Natural killer cell (primary cell): ENCODE measurements around the gene SCAF8. TPM values are rescaled to one million over a fixed set of nuclear protein-coding genes. Genes with fewer than 3 reads are reported as not detected.

Experiments used
- ATAC-seq, 3 donors: fragments of 150-1000 bp in 2 of 3; fragments of 200-7000 bp in 1 of 3; cut with Tn5 transposase; 1 replicate in 1 of 3; 2 replicates in 2 of 3; pipeline ENCODE4 v1.10.0; 2021; ENCODE audit warnings: mild to moderate bottlenecking in 2 of 3, moderate library complexity in 2 of 3
- DNase-seq, 2 donors: peaks; one replicate each; pipeline versions ENCODE4 v3.0.0 to v3.0.0-alpha.2; 2013 to 2021; ENCODE audit warnings: mixed read lengths in 1 of 2
- H3K27ac ChIP-seq: one replicate; pipeline ENCODE4 v1.5.1; 2013; ENCODE audit warnings: mild to moderate bottlenecking, low read length
- H3K27me3 ChIP-seq: one replicate; pipeline ENCODE4 v1.6.1; 2013; ENCODE audit warnings: low read length; ENCODE audit not compliant: control insufficient read depth, insufficient read depth
- H3K36me3 ChIP-seq: one replicate; pipeline ENCODE4 v1.6.1; 2013; ENCODE audit warnings: low read length; ENCODE audit not compliant: control insufficient read depth, insufficient read depth
- H3K4me1 ChIP-seq: one replicate; pipeline ENCODE4 v1.6.1; 2013; ENCODE audit warnings: low read length; ENCODE audit not compliant: control insufficient read depth, insufficient read depth
- H3K4me3 ChIP-seq: one replicate; pipeline ENCODE4 v1.5.1; 2013; ENCODE audit warnings: low read length
- H3K9me3 ChIP-seq: one replicate; pipeline ENCODE4 v1.6.1; 2013; ENCODE audit warnings: low read length; ENCODE audit not compliant: control insufficient read depth, insufficient read depth
- H3K27ac Mint-ChIP-seq, 2 donors: one replicate each; pipeline ENCODE4 v1.8.0; 2022; ENCODE audit warnings: mild to moderate bottlenecking in 2 of 2, mixed read lengths in 2 of 2, moderate library complexity in 1 of 2
- H3K27me3 Mint-ChIP-seq, 2 donors: one replicate each; pipeline ENCODE4 v1.8.0; 2022; ENCODE audit warnings: low read depth in 2 of 2, mixed read lengths in 2 of 2
- H3K36me3 Mint-ChIP-seq: one replicate; pipeline ENCODE4 v1.8.0; 2022; ENCODE audit warnings: mixed read lengths
- H3K4me1 Mint-ChIP-seq, 2 donors: one replicate each; pipeline ENCODE4 v1.8.0; 2022; ENCODE audit warnings: mixed read lengths in 2 of 2
- H3K4me3 Mint-ChIP-seq: one replicate; pipeline ENCODE4 v1.8.0; 2022; ENCODE audit warnings: mild to moderate bottlenecking, moderate library complexity, mixed read lengths
- H3K9me3 Mint-ChIP-seq, 2 donors: one replicate each; pipeline ENCODE4 v1.8.0; 2022; ENCODE audit warnings: mixed read lengths in 2 of 2
- CTCF ChIP-seq: fragments of 200-600 bp; IDR thresholded peaks from one replicate; pipeline ENCODE4 v1.8.0; 2022; ENCODE audit warnings: antibody characterized with exemption
- WGBS: methylation state at CpG from one replicate; pipeline ENCODE4 v1.1.7; 2013; ENCODE audit warnings: missing lambda C conversion rate; ENCODE audit not compliant: insufficient coverage; 5-methylcytosine and 5-hydroxymethylcytosine counted together
- intact Hi-C: fragments of 100-400 bp; cut with micrococcal nuclease; formaldehyde crosslinking; loops from one replicate; pipeline ENCODE4 v1.14.2; 2022
- total RNA-seq, 4 donors: library from RNA; stranded (reverse); fragments of 120-200 nt in 1 of 4; gene quantifications; one replicate each; pipeline versions ENCODE4 v1.2.3 to v1.2.4, GENCODE V29; 2013 to 2022

Gene SCAF8
- total RNA-seq, 3 donors from 2014 or later (not counting 1 experiment from before 2014, with no cell fraction given): 60.0 to 74.3 (median 68.2) TPM

GRCh38 chr6:154732538-154733182 lies 556 bp upstream of the SCAF8 start:
- WGBS: 20% methylated on average over 26 of the region's 26 CpGs
- Mint-ChIP-seq H3K4me3 (peak overlapping the region; percentile 82), H3K27me3 (no peaks in the 10 kb centered on the region), H3K4me1 (peaks cover 22 to 29% of the 10 kb centered on the region in 2 donors), H3K36me3 (no peaks in the 10 kb centered on the region), H3K27ac (peak overlapping the region; percentile 90 to 95), H3K9me3 (no peaks in the 10 kb centered on the region)
- no peak for TF ChIP-seq CTCF
- ATAC-seq: no peak
- Histone ChIP-seq H3K4me1 (peaks cover 26% of the 10 kb centered on the region), H3K4me3 (peak overlapping the region; percentile 45), H3K27ac (peak overlapping the region; percentile 46), H3K27me3 (no peaks in the 10 kb centered on the region), H3K9me3 (no peaks in the 10 kb centered on the region), H3K36me3 (no peaks in the 10 kb centered on the region)
- intact Hi-C loops: loop anchor here (1.0 to 5.0 kb wide), 3 partner anchors 57 to 580 kb away; partner anchors contain the start of gene TFB1M
- no peak for DNase-seq

GRCh38 chr6:154733626-154734382 lies 588 bp downstream of the SCAF8 start:
- DNase-seq: peak; percentile 87 to 95
- Mint-ChIP-seq H3K4me1 (peaks cover 30 to 40% of the 10 kb centered on the region in 2 donors), H3K9me3 (no peaks in the 10 kb centered on the region), H3K4me3 (peak overlapping the region; percentile 92), H3K36me3 (no peaks in the 10 kb centered on the region), H3K27ac (peak overlapping the region; percentile 90 to 95), H3K27me3 (no peaks in the 10 kb centered on the region)
- under 1% methylated on average over 71 of the region's 71 CpGs for WGBS
- Histone ChIP-seq H3K27me3 (no peaks in the 10 kb centered on the region), H3K4me3 (peak overlapping the region; percentile 89), H3K27ac (peak overlapping the region; percentile 96), H3K36me3 (no peaks in the 10 kb centered on the region), H3K9me3 (no peaks in the 10 kb centered on the region), H3K4me1 (peaks cover 29% of the 10 kb centered on the region)
- intact Hi-C loops: loop anchor here (1.0 to 5.0 kb wide), 4 partner anchors 21 to 578 kb away; partner anchors contain the start of gene TFB1M
- ATAC-seq: peak; percentile 81 to 90 (median 82)
- no peak for TF ChIP-seq CTCF

DNA sequence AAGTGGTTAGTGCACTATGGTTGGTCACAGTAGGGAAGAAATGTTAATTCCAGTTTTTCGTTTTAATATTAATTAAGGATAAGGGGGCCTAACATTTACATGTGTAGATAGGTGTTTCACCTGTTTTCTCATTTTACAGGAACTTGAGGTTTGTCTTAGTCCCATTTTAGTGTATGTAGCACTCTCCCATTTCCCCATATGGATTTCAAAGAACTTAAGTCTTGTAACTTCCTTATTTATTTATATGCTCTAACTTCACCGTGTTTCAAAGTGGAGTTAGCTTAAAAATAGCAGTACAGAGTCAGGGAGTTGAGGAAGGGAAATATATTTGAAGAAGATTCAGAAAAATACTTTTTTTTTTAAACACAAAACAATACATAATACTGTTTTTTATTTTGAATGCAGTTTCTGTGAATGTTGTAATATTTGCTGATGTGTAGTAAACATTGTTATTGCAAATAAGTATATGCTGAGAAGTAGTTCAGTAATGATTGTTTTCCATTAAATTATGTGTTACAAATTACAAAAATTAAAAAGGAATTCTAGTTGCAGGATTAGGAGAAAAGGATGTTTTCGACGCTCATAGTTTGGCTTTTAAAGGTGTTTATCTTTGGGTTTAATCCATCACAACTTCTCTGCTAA lies 3.5 kb downstream of the SCAF8 start:
- Mint-ChIP-seq H3K4me3 (no peak overlapping the region), H3K27me3 (no peaks in the 10 kb centered on the region)

More for the DNA sequence above, 3.5 kb downstream of the SCAF8 start:
- ATAC-seq (no peak), DNase-seq (no peak)
- Mint-ChIP-seq H3K36me3 (no peaks in the 10 kb centered on the region), H3K4me1 (peaks cover 45 to 64% of the 10 kb centered on the region in 2 donors), H3K27ac (peak overlapping the region; percentile 65 to 70), H3K9me3 (no peaks in the 10 kb centered on the region)
- Histone ChIP-seq H3K27me3 (no peaks in the 10 kb centered on the region), H3K4me3 (no peak overlapping the region), H3K27ac (no peak overlapping the region), H3K9me3 (no peaks in the 10 kb centered on the region), H3K36me3 (peaks cover under 1% of the 10 kb centered on the region), H3K4me1 (peaks cover 33% of the 10 kb centered on the region)
- 57% methylated on average over 1 of the region's 4 CpGs for WGBS
- no peak for TF ChIP-seq CTCF
- intact Hi-C loops: no loop called here
